ENCODE results near the gene TMED1.

DNA sequence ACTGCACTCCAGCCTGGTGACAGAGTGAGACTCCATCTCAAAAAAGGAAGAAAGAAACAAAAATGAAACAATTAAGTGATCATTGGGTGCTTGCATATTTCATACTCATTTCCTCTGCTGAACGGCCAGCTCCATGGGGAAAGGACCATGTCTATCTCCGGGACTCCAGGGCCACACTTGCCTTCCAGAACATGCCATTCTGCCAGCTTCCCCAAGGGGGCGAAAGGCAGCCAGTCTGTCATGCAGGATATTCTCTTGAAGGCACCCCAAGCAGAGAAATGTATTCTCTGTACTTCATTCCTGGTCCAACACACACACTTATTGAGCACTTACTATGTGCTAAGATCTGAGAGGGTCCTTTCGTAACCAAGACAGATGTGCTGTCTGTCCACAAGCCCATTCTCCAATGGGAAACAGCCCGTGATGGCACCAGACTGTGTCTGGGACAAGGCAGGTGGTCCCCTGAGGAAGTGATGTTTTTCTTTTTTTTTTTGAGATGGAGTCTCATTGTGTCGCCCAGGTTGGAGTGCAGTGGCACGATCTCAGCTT is 25.2 kb upstream of the TMED1 start:
- TF ChIP-seq, protein P1, sequence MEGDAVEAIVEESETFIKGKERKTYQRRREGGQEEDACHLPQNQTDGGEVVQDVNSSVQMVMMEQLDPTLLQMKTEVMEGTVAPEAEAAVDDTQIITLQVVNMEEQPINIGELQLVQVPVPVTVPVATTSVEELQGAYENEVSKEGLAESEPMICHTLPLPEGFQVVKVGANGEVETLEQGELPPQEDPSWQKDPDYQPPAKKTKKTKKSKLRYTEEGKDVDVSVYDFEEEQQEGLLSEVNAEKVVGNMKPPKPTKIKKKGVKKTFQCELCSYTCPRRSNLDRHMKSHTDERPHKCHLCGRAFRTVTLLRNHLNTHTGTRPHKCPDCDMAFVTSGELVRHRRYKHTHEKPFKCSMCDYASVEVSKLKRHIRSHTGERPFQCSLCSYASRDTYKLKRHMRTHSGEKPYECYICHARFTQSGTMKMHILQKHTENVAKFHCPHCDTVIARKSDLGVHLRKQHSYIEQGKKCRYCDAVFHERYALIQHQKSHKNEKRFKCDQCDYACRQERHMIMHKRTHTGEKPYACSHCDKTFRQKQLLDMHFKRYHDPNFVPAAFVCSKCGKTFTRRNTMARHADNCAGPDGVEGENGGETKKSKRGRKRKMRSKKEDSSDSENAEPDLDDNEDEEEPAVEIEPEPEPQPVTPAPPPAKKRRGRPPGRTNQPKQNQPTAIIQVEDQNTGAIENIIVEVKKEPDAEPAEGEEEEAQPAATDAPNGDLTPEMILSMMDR (IDR thresholded peaks at IDR 0.05), result peak; percentile 69
- TF ChIP-seq POLR2AphosphoS5 (IDR thresholded peaks at IDR 0.05; ENCODE audit: low read depth, low read length) (no peak), TCF7L2 (IDR thresholded peaks at IDR 0.05; ENCODE audit: low read depth, low read length) (no peak)
- TF ChIP-seq, protein P2, sequence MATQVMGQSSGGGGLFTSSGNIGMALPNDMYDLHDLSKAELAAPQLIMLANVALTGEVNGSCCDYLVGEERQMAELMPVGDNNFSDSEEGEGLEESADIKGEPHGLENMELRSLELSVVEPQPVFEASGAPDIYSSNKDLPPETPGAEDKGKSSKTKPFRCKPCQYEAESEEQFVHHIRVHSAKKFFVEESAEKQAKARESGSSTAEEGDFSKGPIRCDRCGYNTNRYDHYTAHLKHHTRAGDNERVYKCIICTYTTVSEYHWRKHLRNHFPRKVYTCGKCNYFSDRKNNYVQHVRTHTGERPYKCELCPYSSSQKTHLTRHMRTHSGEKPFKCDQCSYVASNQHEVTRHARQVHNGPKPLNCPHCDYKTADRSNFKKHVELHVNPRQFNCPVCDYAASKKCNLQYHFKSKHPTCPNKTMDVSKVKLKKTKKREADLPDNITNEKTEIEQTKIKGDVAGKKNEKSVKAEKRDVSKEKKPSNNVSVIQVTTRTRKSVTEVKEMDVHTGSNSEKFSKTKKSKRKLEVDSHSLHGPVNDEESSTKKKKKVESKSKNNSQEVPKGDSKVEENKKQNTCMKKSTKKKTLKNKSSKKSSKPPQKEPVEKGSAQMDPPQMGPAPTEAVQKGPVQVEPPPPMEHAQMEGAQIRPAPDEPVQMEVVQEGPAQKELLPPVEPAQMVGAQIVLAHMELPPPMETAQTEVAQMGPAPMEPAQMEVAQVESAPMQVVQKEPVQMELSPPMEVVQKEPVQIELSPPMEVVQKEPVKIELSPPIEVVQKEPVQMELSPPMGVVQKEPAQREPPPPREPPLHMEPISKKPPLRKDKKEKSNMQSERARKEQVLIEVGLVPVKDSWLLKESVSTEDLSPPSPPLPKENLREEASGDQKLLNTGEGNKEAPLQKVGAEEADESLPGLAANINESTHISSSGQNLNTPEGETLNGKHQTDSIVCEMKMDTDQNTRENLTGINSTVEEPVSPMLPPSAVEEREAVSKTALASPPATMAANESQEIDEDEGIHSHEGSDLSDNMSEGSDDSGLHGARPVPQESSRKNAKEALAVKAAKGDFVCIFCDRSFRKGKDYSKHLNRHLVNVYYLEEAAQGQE (IDR thresholded peaks at IDR 0.05; ENCODE audit: insufficient read depth in 1 of 2, low read depth in 2 of 2, low read length in 1 of 2), result no peak
